GM23338 (cell line): Measurements from ENCODE around the gene UQCC2. TPM values are rescaled to one million over a fixed set of nuclear protein-coding genes. Genes with fewer than 3 reads are reported as not detected.

ENCODE experiments used
- ATAC-seq: fragments of 200-7000 bp; cut with Tn5 transposase; 3 replicates; pipeline ENCODE4 v1.9.1; 2020
- DNase-seq: peaks from one replicate; pipeline ENCODE4 v3.0.0-alpha.2; 2015; ENCODE audit warnings: low spot score
- H2AFZ ChIP-seq: fragments of 200-600 bp; sonication (generic); 2 replicates; pipeline ENCODE4 v1.8.0; 2016; ENCODE audit warnings: antibody characterized with exemption, mild to moderate bottlenecking, moderate library complexity
- H3F3A ChIP-seq: fragments of 200-600 bp; sonication (generic); replicated peaks from 2 replicates; pipeline ENCODE4 v1.8.0; 2017; ENCODE audit warnings: antibody characterized with exemption, mixed run types, low read depth
- H3K27ac ChIP-seq: fragments of 200-600 bp; sonication (generic); 2 replicates; pipeline ENCODE4 v1.6.1; 2016; ENCODE audit warnings: low read depth
- H3K27me3 ChIP-seq: fragments of 200-600 bp; sonication (generic); 2 replicates; pipeline ENCODE4 v1.8.0; 2016; ENCODE audit warnings: mild to moderate bottlenecking, mixed run types, moderate library complexity; ENCODE audit not compliant: insufficient read depth
- H3K36me3 ChIP-seq: fragments of 200-600 bp; sonication (generic); 2 replicates; pipeline ENCODE4 v1.8.0; 2016; ENCODE audit warnings: mild to moderate bottlenecking; ENCODE audit not compliant: insufficient read depth
- H3K4me1 ChIP-seq: fragments of 200-600 bp; sonication (generic); 2 replicates; pipeline ENCODE4 v1.8.0; 2016; ENCODE audit warnings: mild to moderate bottlenecking, moderate library complexity; ENCODE audit not compliant: insufficient read depth
- H3K4me2 ChIP-seq: fragments of 200-600 bp; sonication (generic); 2 replicates; pipeline ENCODE4 v1.7.1; 2017; ENCODE audit warnings: mixed run types
- H3K4me3 ChIP-seq: fragments of 200-600 bp; sonication (generic); 2 replicates; pipeline ENCODE4 v1.6.1; 2016; ENCODE audit warnings: mixed run types
- H3K79me2 ChIP-seq: fragments of 200-600 bp; sonication (generic); replicated peaks from 2 replicates; pipeline ENCODE4 v1.8.0; 2017; ENCODE audit warnings: mild to moderate bottlenecking; ENCODE audit not compliant: insufficient read depth
- H3K9me2 ChIP-seq: fragments of 200-600 bp; sonication (generic); 2 replicates; pipeline ENCODE4 v1.8.0; 2017; ENCODE audit not compliant: insufficient read depth
- H4K20me1 ChIP-seq: fragments of 200-600 bp; sonication (generic); replicated peaks from 2 replicates; pipeline ENCODE4 v1.8.0; 2017; ENCODE audit warnings: mild to moderate bottlenecking; ENCODE audit not compliant: insufficient read depth
- H3K27ac Mint-ChIP-seq: 2 replicates; pipeline ENCODE4 v1.8.0; 2020; ENCODE audit warnings: inconsistent platforms, mild to moderate bottlenecking, moderate library complexity, mixed read lengths
- H3K27me3 Mint-ChIP-seq: 3 replicates; pipeline ENCODE4 v1.8.0; 2022; ENCODE audit warnings: low read depth, mild to moderate bottlenecking, moderate library complexity, mixed read lengths, inconsistent platforms; ENCODE audit not compliant: insufficient read depth, poor library complexity
- H3K36me3 Mint-ChIP-seq: 3 replicates; pipeline ENCODE4 v1.8.0; 2021; ENCODE audit warnings: low read depth, mild to moderate bottlenecking, inconsistent platforms, moderate library complexity, mixed read lengths
- H3K4me1 Mint-ChIP-seq: 3 replicates; pipeline ENCODE4 v1.8.0; 2020; ENCODE audit warnings: mild to moderate bottlenecking, inconsistent platforms, mixed read lengths
- H3K4me3 Mint-ChIP-seq: 3 replicates; pipeline ENCODE4 v1.8.0; 2021; ENCODE audit warnings: moderate library complexity, mild to moderate bottlenecking, inconsistent platforms, mixed read lengths
- H3K9me3 Mint-ChIP-seq: 3 replicates; pipeline ENCODE4 v1.8.0; 2020; ENCODE audit warnings: moderate library complexity, mild to moderate bottlenecking, inconsistent platforms, mixed read lengths
- CTCF ChIP-seq, 2 experiments: fragments of 200-600 bp in 1 of 2; sonication (generic) in 1 of 2; conservative IDR thresholded peaks; 2 replicates each; pipeline versions ENCODE4 v1.5.1 to v1.6.1; 2016 to 2017; ENCODE audit warnings: antibody characterized with exemption in 2 of 2, low read depth in 2 of 2, mild to moderate bottlenecking in 2 of 2, moderate library complexity in 1 of 2
- JUNB ChIP-seq: IDR thresholded peaks from one replicate; pipeline ENCODE4 v1.6.1; 2016; ENCODE audit warnings: antibody characterized with exemption; ENCODE audit not compliant: unreplicated experiment
- POLR2AphosphoS5 ChIP-seq: IDR thresholded peaks from 2 replicates; pipeline ENCODE4 v1.6.1; 2016; ENCODE audit warnings: antibody characterized with exemption, low read depth
- polyA plus RNA-seq: library from polyadenylated mRNA; unstranded; fragments of >200 nt; fragmentation: Nextera tagmentation; extraction: Ambion mirVana; gene quantifications from 2 replicates; pipeline ENCODE4 v1.2.1, GENCODE V29; 2016
- total RNA-seq: library from RNA; depleted of rRNA; stranded (reverse); fragments of >200 nt; shearing (Covaris generic); gene quantifications from 2 replicates; pipeline ENCODE4 v1.2.3, GENCODE V29; 2014
- TF ChIP-seq, protein P1 (sequence below): IDR thresholded peaks from one replicate; pipeline ENCODE4 v1.6.1; 2018; ENCODE audit warnings: antibody characterized with exemption; ENCODE audit not compliant: unreplicated experiment
- TF ChIP-seq, protein P2 (sequence below): IDR thresholded peaks from 2 replicates; pipeline ENCODE4 v1.6.1; 2016; ENCODE audit warnings: antibody characterized with exemption

UQCC2 gene
- total and polyA plus RNA-seq, 2 experiments from 2014 or later = 48.9 to 379 TPM

GRCh38 chr6:33740204-33740608 is 28.7 kb upstream of the UQCC2 start:
- Mint-ChIP-seq H3K27me3 (peaks cover 9% of the 10 kb centered on the region), H3K4me1 (peaks cover 17% of the 10 kb centered on the region), H3K9me3 (no peaks in the 10 kb centered on the region), H3K4me3 (no peak overlapping the region), H3K36me3 (no peaks in the 10 kb centered on the region), H3K27ac (no peak overlapping the region)
- Histone ChIP-seq H3K4me1 (peaks cover 10% of the 10 kb centered on the region; the same call in 1 of the 2 replicates), H3K4me3 (no peak overlapping the region), H2AFZ (no peak overlapping the region), H3K27me3 (no peaks in the 10 kb centered on the region), H3K9me2 (no peaks in the 10 kb centered on the region), H3K4me2 (no peak overlapping the region), H3K79me2 (no peaks in the 10 kb centered on the region), H4K20me1 (no peaks in the 10 kb centered on the region), H3K36me3 (no peaks in the 10 kb centered on the region; the same call in 1 of the 2 replicates), H3F3A (no peaks in the 10 kb centered on the region), H3K27ac (no peak overlapping the region)
- TF ChIP-seq POLR2AphosphoS5 (no peak), CTCF (conservative IDR thresholded peaks at IDR 0.05; ENCODE audit: low read depth in 2 of 2) (no peak)
- TF ChIP-seq, protein P1, sequence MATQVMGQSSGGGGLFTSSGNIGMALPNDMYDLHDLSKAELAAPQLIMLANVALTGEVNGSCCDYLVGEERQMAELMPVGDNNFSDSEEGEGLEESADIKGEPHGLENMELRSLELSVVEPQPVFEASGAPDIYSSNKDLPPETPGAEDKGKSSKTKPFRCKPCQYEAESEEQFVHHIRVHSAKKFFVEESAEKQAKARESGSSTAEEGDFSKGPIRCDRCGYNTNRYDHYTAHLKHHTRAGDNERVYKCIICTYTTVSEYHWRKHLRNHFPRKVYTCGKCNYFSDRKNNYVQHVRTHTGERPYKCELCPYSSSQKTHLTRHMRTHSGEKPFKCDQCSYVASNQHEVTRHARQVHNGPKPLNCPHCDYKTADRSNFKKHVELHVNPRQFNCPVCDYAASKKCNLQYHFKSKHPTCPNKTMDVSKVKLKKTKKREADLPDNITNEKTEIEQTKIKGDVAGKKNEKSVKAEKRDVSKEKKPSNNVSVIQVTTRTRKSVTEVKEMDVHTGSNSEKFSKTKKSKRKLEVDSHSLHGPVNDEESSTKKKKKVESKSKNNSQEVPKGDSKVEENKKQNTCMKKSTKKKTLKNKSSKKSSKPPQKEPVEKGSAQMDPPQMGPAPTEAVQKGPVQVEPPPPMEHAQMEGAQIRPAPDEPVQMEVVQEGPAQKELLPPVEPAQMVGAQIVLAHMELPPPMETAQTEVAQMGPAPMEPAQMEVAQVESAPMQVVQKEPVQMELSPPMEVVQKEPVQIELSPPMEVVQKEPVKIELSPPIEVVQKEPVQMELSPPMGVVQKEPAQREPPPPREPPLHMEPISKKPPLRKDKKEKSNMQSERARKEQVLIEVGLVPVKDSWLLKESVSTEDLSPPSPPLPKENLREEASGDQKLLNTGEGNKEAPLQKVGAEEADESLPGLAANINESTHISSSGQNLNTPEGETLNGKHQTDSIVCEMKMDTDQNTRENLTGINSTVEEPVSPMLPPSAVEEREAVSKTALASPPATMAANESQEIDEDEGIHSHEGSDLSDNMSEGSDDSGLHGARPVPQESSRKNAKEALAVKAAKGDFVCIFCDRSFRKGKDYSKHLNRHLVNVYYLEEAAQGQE = no peak
- ATAC-seq (no peak), DNase-seq (no peak)

- ATAC-seq (no peak), DNase-seq (no peak)
- Histone ChIP-seq H3K27ac (no peak overlapping the region), H3K36me3 (no peaks in the 10 kb centered on the region; the same call in 1 of the 2 replicates), H3K4me2 (no peak overlapping the region), H3F3A (no peaks in the 10 kb centered on the region), H3K4me3 (no peak overlapping the region), H3K27me3 (no peaks in the 10 kb centered on the region), H3K4me1 (peaks cover 6% of the 10 kb centered on the region; the same call in 1 of the 2 replicates), H3K79me2 (no peaks in the 10 kb centered on the region), H2AFZ (no peak overlapping the region), H3K9me2 (no peaks in the 10 kb centered on the region), H4K20me1 (no peaks in the 10 kb centered on the region)
- Mint-ChIP-seq H3K36me3 (no peaks in the 10 kb centered on the region), H3K27ac (no peak overlapping the region), H3K9me3 (no peaks in the 10 kb centered on the region), H3K4me1 (peaks cover 13% of the 10 kb centered on the region; the same call in 2 of the 3 replicates), H3K27me3 (peaks cover 9% of the 10 kb centered on the region), H3K4me3 (no peak overlapping the region)
- TF ChIP-seq, protein P2, sequence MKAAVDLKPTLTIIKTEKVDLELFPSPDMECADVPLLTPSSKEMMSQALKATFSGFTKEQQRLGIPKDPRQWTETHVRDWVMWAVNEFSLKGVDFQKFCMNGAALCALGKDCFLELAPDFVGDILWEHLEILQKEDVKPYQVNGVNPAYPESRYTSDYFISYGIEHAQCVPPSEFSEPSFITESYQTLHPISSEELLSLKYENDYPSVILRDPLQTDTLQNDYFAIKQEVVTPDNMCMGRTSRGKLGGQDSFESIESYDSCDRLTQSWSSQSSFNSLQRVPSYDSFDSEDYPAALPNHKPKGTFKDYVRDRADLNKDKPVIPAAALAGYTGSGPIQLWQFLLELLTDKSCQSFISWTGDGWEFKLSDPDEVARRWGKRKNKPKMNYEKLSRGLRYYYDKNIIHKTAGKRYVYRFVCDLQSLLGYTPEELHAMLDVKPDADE = no peak
- TF ChIP-seq, protein P1 = no peak
- TF ChIP-seq JUNB (no peak), CTCF (conservative IDR thresholded peaks at IDR 0.05; ENCODE audit: low read depth in 2 of 2) (no peak), POLR2AphosphoS5 (no peak)
Observed at GRCh38 chr6:33739571-33739970, 28.1 kb upstream of the UQCC2 start.
